NB4 (cell line): ENCODE data around the gene CAPG.

Experiments used
- CTCF ChIP-seq: IDR thresholded peaks from one replicate; pipeline ENCODE4 v1.5.1; 2012; ENCODE audit warnings: low read depth, low read length
- POLR2A ChIP-seq: IDR thresholded peaks from 2 replicates; pipeline ENCODE4 v1.6.1; 2011; ENCODE audit warnings: mild to moderate bottlenecking; ENCODE audit not compliant: insufficient read length; ENCODE audit errors: extremely low read depth

GRCh38 chr2:85377083-85377482, 33.1 kb downstream of the CAPG start:
- TF ChIP-seq CTCF: no peak
- no peak for TF ChIP-seq POLR2A
